Hepatocyte (in vitro differentiated cells): ENCODE data around the gene RHOBTB3. TPM values are rescaled to one million over a fixed set of nuclear protein-coding genes. Genes with fewer than 3 reads are reported as not detected.

Experiments used
- DNase-seq: peaks from one replicate; pipeline ENCODE4 v3.0.0-alpha.2; 2016; ENCODE audit warnings: low spot score
- H2AFZ ChIP-seq: fragments of 200-600 bp; sonication (generic); 2 replicates; pipeline ENCODE4 v1.6.0; 2016; ENCODE audit warnings: antibody characterized with exemption, mild to moderate bottlenecking
- H3K27ac ChIP-seq: fragments of 200-600 bp; sonication (generic); 2 replicates; pipeline ENCODE4 v1.5.1; 2016; ENCODE audit warnings: mild to moderate bottlenecking
- H3K27me3 ChIP-seq: fragments of 200-600 bp; sonication (generic); 2 replicates; pipeline ENCODE4 v1.6.1; 2016
- H3K36me3 ChIP-seq: fragments of 200-600 bp; sonication (generic); replicated peaks from 2 replicates; pipeline ENCODE4 v1.5.1; 2016; ENCODE audit warnings: low read depth; ENCODE audit not compliant: insufficient read depth
- H3K4me1 ChIP-seq: fragments of 200-600 bp; sonication (generic); 2 replicates; pipeline ENCODE4 v1.5.1; 2016; ENCODE audit warnings: mild to moderate bottlenecking, moderate library complexity; ENCODE audit not compliant: insufficient read depth
- H3K4me2 ChIP-seq: fragments of 200-600 bp; sonication (generic); 2 replicates; pipeline ENCODE4 v1.6.0; 2016
- H3K4me3 ChIP-seq: fragments of 200-600 bp; sonication (generic); 2 replicates; pipeline ENCODE4 v1.5.1; 2016; ENCODE audit warnings: mild to moderate bottlenecking
- H3K79me2 ChIP-seq: fragments of 200-600 bp; sonication (generic); 2 replicates; pipeline ENCODE4 v1.6.0; 2017; ENCODE audit warnings: mild to moderate bottlenecking
- H3K9me2 ChIP-seq: fragments of 200-600 bp; sonication (generic); replicated peaks from 2 replicates; pipeline ENCODE4 v1.6.0; 2017; ENCODE audit warnings: mild to moderate bottlenecking; ENCODE audit not compliant: insufficient read depth
- H3K9me3 ChIP-seq: fragments of 200-600 bp; sonication (generic); 2 replicates; pipeline ENCODE4 v1.5.1; 2016; ENCODE audit warnings: low read depth, mild to moderate bottlenecking
- H4K20me1 ChIP-seq: fragments of 200-600 bp; sonication (generic); 2 replicates; pipeline ENCODE4 v1.6.0; 2016; ENCODE audit warnings: mild to moderate bottlenecking; ENCODE audit not compliant: insufficient read depth, poor library complexity, severe bottlenecking
- CTCF ChIP-seq: fragments of 200-600 bp; sonication (generic); IDR thresholded peaks from 2 replicates; pipeline ENCODE4 v1.5.1; 2016; ENCODE audit warnings: antibody characterized with exemption, mild to moderate bottlenecking; ENCODE audit not compliant: poor library complexity
- EZH2 ChIP-seq: fragments of 200-600 bp; sonication (generic); IDR thresholded peaks from 2 replicates; pipeline ENCODE4 v1.6.1; 2016; ENCODE audit warnings: antibody characterized with exemption, mild to moderate bottlenecking, borderline replicate concordance
- EZH2phosphoT487 ChIP-seq: fragments of 200-600 bp; sonication (generic); IDR thresholded peaks from one replicate; pipeline ENCODE4 v1.6.1; 2018; ENCODE audit warnings: antibody characterized with exemption, mild to moderate bottlenecking, low read depth, moderate library complexity; ENCODE audit not compliant: unreplicated experiment, severe bottlenecking
- WGBS: methylation state at CpG from one replicate; pipeline ENCODE4 v1.1.6; 2016; ENCODE audit warnings: low lambda C conversion rate; ENCODE audit errors: missing lambda C conversion rate; 5-methylcytosine and 5-hydroxymethylcytosine counted together
- polyA plus RNA-seq: library from polyadenylated mRNA; unstranded; fragments of >200 nt; fragmentation: Nextera tagmentation; extraction: Ambion mirVana; gene quantifications from 2 replicates; pipeline ENCODE4 v1.2.1, GENCODE V29; 2016
- total RNA-seq: library from RNA; depleted of rRNA; stranded (reverse); fragments of >200 nt; gene quantifications from 2 replicates; pipeline ENCODE4 v1.2.3, GENCODE V29; 2014

The RHOBTB3 gene
- total and polyA plus RNA-seq, 2 experiments from 2014 or later = 91.3 to 126 TPM

DNA sequence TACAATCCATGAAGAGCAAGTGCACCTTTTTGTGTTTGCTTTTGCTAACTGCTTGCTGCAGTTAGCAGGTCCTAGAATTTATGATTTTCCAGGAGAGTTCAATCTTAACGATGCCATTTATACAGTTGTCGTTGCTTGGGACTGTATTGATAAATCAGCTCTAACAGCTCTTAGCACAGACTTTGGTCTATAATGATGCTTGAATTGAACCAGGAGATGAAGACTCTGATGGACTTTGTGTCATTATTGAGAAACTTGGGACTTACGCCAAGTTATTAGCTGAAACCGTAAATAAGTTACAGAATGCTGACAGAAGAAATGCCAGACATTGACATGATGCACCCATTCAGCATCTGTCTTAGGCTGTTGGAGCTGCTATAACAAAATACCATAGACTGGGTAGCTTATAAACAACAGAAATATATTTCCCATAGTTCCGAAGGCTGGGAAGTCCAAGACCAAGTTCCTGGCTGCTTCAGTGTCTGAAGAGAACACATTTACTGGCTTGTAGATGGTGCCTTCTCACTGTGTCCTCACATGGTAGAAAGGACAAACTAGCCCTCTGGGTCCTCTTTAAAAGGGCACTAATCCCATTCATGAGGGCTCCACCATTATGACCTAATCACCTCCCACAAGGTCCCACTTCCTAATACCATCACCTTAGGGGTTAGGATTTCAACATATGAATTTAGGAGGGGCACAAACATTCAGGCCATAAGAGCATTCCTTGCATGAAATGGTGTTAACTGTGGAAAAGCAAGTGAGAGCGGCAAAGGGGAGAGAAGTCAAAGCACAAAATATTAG, 73.8 kb downstream of the RHOBTB3 start:
- no peaks in the 10 kb centered on the region for H3K36me3 ChIP-seq
- H3K4me2 ChIP-seq = no peak overlapping the region
- 72% methylated on average over 6 of the region's 6 CpGs for WGBS
- H2AFZ ChIP-seq = no peak overlapping the region
- no peaks in the 10 kb centered on the region for H3K9me2 ChIP-seq
- no peaks in the 10 kb centered on the region for H3K27me3 ChIP-seq
- H3K79me2 ChIP-seq = no peaks in the 10 kb centered on the region
- H4K20me1 ChIP-seq = no peaks in the 10 kb centered on the region
- H3K4me3 ChIP-seq = no peak overlapping the region
- H3K4me1 ChIP-seq = peaks cover 21% of the 10 kb centered on the region
- peak overlapping the region; percentile 92 for H3K27ac ChIP-seq
- TF ChIP-seq EZH2phosphoT487 (no peak), EZH2 (no peak), CTCF (no peak)
- H3K9me3 ChIP-seq = no peaks in the 10 kb centered on the region
- no peak for DNase-seq

DNA sequence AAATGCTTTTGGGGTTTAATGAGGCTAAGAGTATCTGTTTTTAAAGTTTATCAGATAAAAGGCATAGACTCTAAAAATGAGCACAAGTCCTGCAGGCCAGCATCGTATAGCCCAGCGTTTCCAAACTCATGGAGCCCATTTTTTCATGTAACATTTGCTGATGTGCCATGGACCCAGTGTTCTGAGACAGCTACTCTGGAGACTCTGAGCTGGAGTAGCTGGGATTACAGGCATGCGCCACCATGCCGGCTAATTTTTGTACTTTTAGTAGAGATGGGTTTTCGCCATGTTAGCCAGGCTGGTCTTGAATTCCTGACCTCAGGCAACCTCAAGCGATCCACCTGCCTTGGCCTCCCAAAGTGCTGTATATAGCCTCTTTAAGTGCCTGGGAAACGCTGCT, 75.6 kb downstream of the RHOBTB3 start:
- no peak overlapping the region for H3K4me2 ChIP-seq
- no peaks in the 10 kb centered on the region for H3K36me3 ChIP-seq
- H3K4me1 ChIP-seq = peaks cover 37% of the 10 kb centered on the region
- 96% methylated on average over 7 of the region's 7 CpGs for WGBS
- no peaks in the 10 kb centered on the region for H3K9me2 ChIP-seq
- no peak for TF ChIP-seq EZH2
- no peak for TF ChIP-seq CTCF
- TF ChIP-seq EZH2phosphoT487 = no peak
- H3K79me2 ChIP-seq = no peaks in the 10 kb centered on the region
- H3K27me3 ChIP-seq = no peaks in the 10 kb centered on the region
- H3K9me3 ChIP-seq = no peaks in the 10 kb centered on the region
- H3K27ac ChIP-seq = no peak overlapping the region
- H3K4me3 ChIP-seq = no peak overlapping the region
- H2AFZ ChIP-seq = no peak overlapping the region
- DNase-seq = no peak
- no peaks in the 10 kb centered on the region for H4K20me1 ChIP-seq

DNA sequence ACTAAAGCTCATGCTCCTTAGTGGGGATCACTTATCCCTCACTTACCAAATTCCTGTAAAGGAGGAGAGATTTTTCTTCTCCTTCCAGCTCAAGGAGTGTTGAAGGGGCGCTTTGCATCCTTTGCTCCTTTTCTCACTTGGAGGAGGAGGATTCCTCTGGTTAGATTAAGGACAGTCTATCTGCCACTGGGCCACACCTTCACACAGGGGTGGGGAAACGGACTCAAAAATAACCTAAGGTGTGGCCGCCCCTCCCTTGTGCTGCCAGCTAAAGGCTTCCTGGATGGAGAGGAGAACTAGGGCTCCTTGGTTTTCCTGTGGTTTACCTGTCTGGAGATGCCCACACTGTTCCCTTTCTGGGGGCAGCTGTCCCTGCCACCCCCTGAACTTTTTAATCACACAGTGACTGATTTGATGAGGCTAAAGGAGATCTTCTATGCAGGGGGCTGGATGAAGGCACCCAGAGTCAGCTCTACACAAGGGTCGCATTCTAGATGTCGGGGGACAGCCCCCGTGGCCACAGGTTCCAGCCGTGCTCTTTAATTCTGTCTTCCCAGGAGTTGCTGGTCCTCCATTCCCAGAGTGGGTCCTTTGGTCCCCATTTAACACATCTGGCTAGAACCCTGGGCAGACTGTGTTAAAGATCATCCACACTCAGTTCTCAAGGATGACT, 77.0 kb downstream of the RHOBTB3 start:
- Histone ChIP-seq H3K27me3 (no peaks in the 10 kb centered on the region), H2AFZ (no peak overlapping the region), H3K4me1 (peaks cover 43% of the 10 kb centered on the region), H3K79me2 (no peaks in the 10 kb centered on the region), H3K36me3 (no peaks in the 10 kb centered on the region), H3K9me2 (no peaks in the 10 kb centered on the region), H3K9me3 (no peaks in the 10 kb centered on the region), H3K4me2 (no peak overlapping the region), H3K27ac (peak overlapping the region; percentile 38), H3K4me3 (no peak overlapping the region), H4K20me1 (no peaks in the 10 kb centered on the region)
- WGBS = 79% methylated on average over 7 of the region's 7 CpGs
- no peak for TF ChIP-seq CTCF
- TF ChIP-seq EZH2phosphoT487 = no peak
- no peak for TF ChIP-seq EZH2
- DNase-seq = no peak
